ENCODE measurements around the gene EFHC1. TPM values are rescaled to one million over a fixed set of nuclear protein-coding genes. Genes with fewer than 3 reads are reported as not detected.

The EFHC1 gene
- total RNA-seq, 1 experiment from 2014 or later = 13.2 TPM

GRCh38 chr6:52555518-52556233 lies 135.5 kb downstream of the EFHC1 start:
- peaks cover 52 to 60% of the 10 kb centered on the region in 2 experiments for H3K4me1 Mint-ChIP-seq

More at GRCh38 chr6:52555518-52556233, 135.5 kb downstream of the EFHC1 start:
- Histone ChIP-seq H3K27ac (ENCODE audit: insufficient read length, low read depth, low read length) (no peak overlapping the region), H2AK5ac (ENCODE audit: insufficient read length, low read length) (no peak overlapping the region), H4K91ac (ENCODE audit: insufficient read length, low read depth, low read length) (no peak overlapping the region), H2BK12ac (ENCODE audit: insufficient read length, low read depth, low read length) (no peak overlapping the region), H3K4me2 (ENCODE audit: insufficient read depth, insufficient read length, low read length) (no peak overlapping the region), H3K18ac (ENCODE audit: insufficient read length, low read depth, low read length) (no peak overlapping the region), H2BK20ac (ENCODE audit: low read depth, low read length, poor library complexity, severe bottlenecking) (no peak overlapping the region), H3K4me1 (ENCODE audit: insufficient read depth, low read length) (peaks cover 10% of the 10 kb centered on the region; the same call in 1 of the 2 replicates), H3K14ac (ENCODE audit: insufficient read depth, low read length) (no peak overlapping the region), H3K9me3 (ENCODE audit: control insufficient read depth, low read depth, low read length) (no peaks in the 10 kb centered on the region), H4K20me1 (ENCODE audit: control insufficient read depth, insufficient read depth, insufficient read length) (no peaks in the 10 kb centered on the region), H2BK15ac (ENCODE audit: low read depth, low read length) (no peak overlapping the region), H4K8ac (replicated peaks; ENCODE audit: insufficient read length, low read depth, low read length) (no peak overlapping the region), H3K79me1 (ENCODE audit: insufficient read depth, low read depth, low read length, poor library complexity, severe bottlenecking) (no peaks in the 10 kb centered on the region), H3K56ac (ENCODE audit: insufficient read length, low read depth, low read length) (no peak overlapping the region), H2BK5ac (ENCODE audit: insufficient read length, low read length) (no peak overlapping the region), H3K23ac (ENCODE audit: insufficient read length, low read depth, low read length) (no peak overlapping the region), H3K23me2 (ENCODE audit: insufficient read length, low read depth, low read length, poor library complexity, severe bottlenecking) (no peaks in the 10 kb centered on the region), H4K5ac (ENCODE audit: insufficient read length, low read depth, low read length) (no peak overlapping the region), H3K27me3 (ENCODE audit: insufficient read depth, low read length) (no peaks in the 10 kb centered on the region), H2AFZ (ENCODE audit: low read length) (no peak overlapping the region), H3K4ac (ENCODE audit: low read depth, low read length) (no peak overlapping the region), H3K79me2 (ENCODE audit: insufficient read depth, low read length) (no peaks in the 10 kb centered on the region; the same call in 1 of the 2 replicates), H3T11ph (ENCODE audit: low read length) (no peak overlapping the region), H3K9ac (ENCODE audit: extremely low read depth, insufficient read length, low read length) (no peak overlapping the region), H2BK120ac (ENCODE audit: low read depth, low read length, poor library complexity, severe bottlenecking) (no peak overlapping the region)
- DNase-seq = no peak
- no peak for TF ChIP-seq CTCF (conservative IDR thresholded peaks at IDR 0.05)
- no CpG with 5 or more reads among the region's 5 CpGs for WGBS (ENCODE audit: extremely low coverage, insufficient read length, low lambda C conversion rate)
- H3K36me3 Mint-ChIP-seq (ENCODE audit: insufficient read depth in 1 of 3, low read depth in 3 of 3) = no peaks in the 10 kb centered on the region
- no peak overlapping the region for H3K4me3 Mint-ChIP-seq
- peak overlapping the region; percentile 42 to 92 (median 80); a peak in 4 of 7 replicates for H3K27ac Mint-ChIP-seq
- H3K27me3 Mint-ChIP-seq (ENCODE audit: low read depth) = no peaks in the 10 kb centered on the region
- no peaks in the 10 kb centered on the region for H3K9me3 Mint-ChIP-seq

Measured in H9 (cell line).